ENCODE data around the gene SNRPA. TPM values are rescaled to one million over a fixed set of nuclear protein-coding genes. Genes with fewer than 3 reads are reported as not detected.
A peak's percentile ranks its signal among the peaks of the same experiment; 100 is the strongest.

SNRPA gene
- total and polyA plus RNA-seq, 2 of the 13 experiments (the other 11 are each of a cell fraction or from before 2014, with no cell fraction given) = 59.6 to 162 TPM

DNA sequence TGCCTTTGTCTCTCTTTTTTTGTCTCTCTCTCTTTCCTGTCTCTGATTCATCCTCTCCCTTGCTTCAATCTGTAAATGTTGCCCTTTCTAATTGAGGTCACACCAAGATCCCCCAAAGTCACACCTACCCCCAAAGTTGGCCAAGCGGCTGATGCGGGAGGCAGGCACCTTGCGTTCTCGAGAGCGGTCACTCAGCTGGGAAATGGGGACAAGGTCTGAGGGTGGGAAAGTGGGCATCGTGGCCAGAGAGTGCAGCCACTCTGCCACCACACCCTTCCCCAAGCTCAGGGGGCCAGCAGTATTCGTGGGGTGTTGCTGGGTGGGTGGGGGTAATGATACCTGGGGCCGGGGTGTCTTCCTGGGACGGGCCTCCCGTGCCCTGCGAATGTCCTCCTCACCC lies 37.1 kb upstream of the SNRPA start:
- no TSS peak for BruUV-seq (replicated peaks)
- no peak for FAIRE-seq
- no peak for DNase-seq (ENCODE audit: low spot score)
- no peak overlapping the region for H3K4me3 ChIP-seq (replicated peaks in 1 of 3; ENCODE audit: insufficient read depth in 1 of 3, low read depth in 2 of 3, low read length in 3 of 3)
- no peak overlapping the region for H3K27ac ChIP-seq (ENCODE audit: extremely low read length, insufficient read depth, low read length)
- intact Hi-C loops (cut with micrococcal nuclease; ENCODE audit: unreplicated experiment) = no loop called here
- TF ChIP-seq ZNF746 (CRISPR knock-in tag; IDR thresholded peaks at IDR 0.05) (no peak), NCOA5 (CRISPR knock-in tag; IDR thresholded peaks at IDR 0.05) (no peak), ZNF3 (CRISPR knock-in tag; IDR thresholded peaks at IDR 0.05) (no peak), JARID2 (CRISPR knock-in tag; IDR thresholded peaks at IDR 0.05; ENCODE audit: insufficient replicate concordance) (no peak), ZNF841 (CRISPR knock-in tag; IDR thresholded peaks at IDR 0.05; ENCODE audit: borderline replicate concordance) (no peak), ZNF10 (CRISPR knock-in tag; IDR thresholded peaks at IDR 0.05; ENCODE audit: borderline replicate concordance, low read depth) (no peak), MAFK (conservative IDR thresholded peaks at IDR 0.05 in 1 of 2, IDR thresholded peaks at IDR 0.05 in 1 of 2; ENCODE audit: low read length in 2 of 2) (no peak), ZSCAN22 (CRISPR knock-in tag; IDR thresholded peaks at IDR 0.05) (no peak), ZNF496 (CRISPR knock-in tag; IDR thresholded peaks at IDR 0.05; ENCODE audit: insufficient replicate concordance) (no peak), ZNF562 (CRISPR knock-in tag; IDR thresholded peaks at IDR 0.05; ENCODE audit: borderline replicate concordance) (no peak), ZBTB7A (CRISPR knock-in tag; IDR thresholded peaks at IDR 0.05) (no peak), MLX (CRISPR knock-in tag; IDR thresholded peaks at IDR 0.05) (no peak), BRCA1 (CRISPR knock-in tag; IDR thresholded peaks at IDR 0.05) (no peak), HIC2 (CRISPR knock-in tag; IDR thresholded peaks at IDR 0.05; ENCODE audit: low read depth) (no peak), GATAD1 (CRISPR knock-in tag; IDR thresholded peaks at IDR 0.05) (no peak), NR2F2 (IDR thresholded peaks at IDR 0.05; ENCODE audit: borderline replicate concordance, low read depth) (no peak)
- TF ChIP-seq, protein P1, sequence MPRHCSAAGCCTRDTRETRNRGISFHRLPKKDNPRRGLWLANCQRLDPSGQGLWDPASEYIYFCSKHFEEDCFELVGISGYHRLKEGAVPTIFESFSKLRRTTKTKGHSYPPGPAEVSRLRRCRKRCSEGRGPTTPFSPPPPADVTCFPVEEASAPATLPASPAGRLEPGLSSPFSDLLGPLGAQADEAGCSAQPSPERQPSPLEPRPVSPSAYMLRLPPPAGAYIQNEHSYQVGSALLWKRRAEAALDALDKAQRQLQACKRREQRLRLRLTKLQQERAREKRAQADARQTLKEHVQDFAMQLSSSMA (CRISPR knock-in tag; IDR thresholded peaks at IDR 0.05) = no peak
- H4K20me1 ChIP-seq (ENCODE audit: insufficient read depth, low read length) = no peaks in the 10 kb centered on the region
- no peaks in the 10 kb centered on the region for H3K9me3 ChIP-seq (ENCODE audit: low read length)
- in situ Hi-C loops (cut with HindIII; ENCODE audit: extremely low pct_ligation_motif_present, low pct_unique_long_range_greater_than_20kb) = no loop called here
- no peak for ATAC-seq
- no peak overlapping the region for H2AFZ ChIP-seq (ENCODE audit: low read length)
- ChIA-PET POLR2A (interaction anchor here (1.0 kb wide), 1 partner anchor 64 kb away, joined by 6 read pairs; the partner anchor contains the start of gene RAB4B), CTCF (ENCODE audit: low intra/inter-chr PET ratio, low total read pairs) (no interaction called here)
- WGBS (ENCODE audit: low lambda C conversion rate) = 80% methylated on average over 7 of the region's 11 CpGs
- H3K79me2 ChIP-seq (ENCODE audit: insufficient read depth, low read length) = peaks cover 17% of the 10 kb centered on the region
- peak overlapping the region; percentile 94; the same call in 1 of the 2 replicates for H3K4me2 ChIP-seq (ENCODE audit: low read depth, low read length)
- H3K4me1 ChIP-seq (ENCODE audit: insufficient read depth, low read length) = peaks cover 19% of the 10 kb centered on the region
- H3K36me3 ChIP-seq (replicated peaks in 1 of 2; ENCODE audit: control insufficient read depth in 1 of 2, insufficient read depth in 2 of 2, low read length in 2 of 2) = peaks cover 2 to 7% of the 10 kb centered on the region in 2 experiments; a peak in 3 of 5 replicates
- 0 out of 2 replicates have a peak overlapping the region, but pooled peaks have one; percentile 67 for H3K9ac ChIP-seq (ENCODE audit: insufficient read depth, low read depth, low read length)
- no peaks in the 10 kb centered on the region; a peak in 1 of 5 replicates for H3K27me3 ChIP-seq (ENCODE audit: control insufficient read depth in 1 of 2, insufficient read depth in 2 of 2, low read length in 2 of 2)

All from HepG2 (cell line).